Activated gamma-delta T cell treated with Interleukin-2 at 50 U/mL for 16 hours (primary cell): ENCODE results near the gene ATP2C1.
"Not testable (repeated sequence)": the region's sequence is repeated elsewhere in the genome, so short reads cannot be mapped to it uniquely, and the experiment has no call there.

Experiments
- DNase-seq: peaks from one replicate; pipeline ENCODE4 v3.0.0-alpha.2; 2020

The ATP2C1 gene

GRCh38 chr3:130893376-130894129, at the start of gene ATP2C1:
Gene ATP2C1, plus strand, starts transcription at chr3:130894084. Its CDS starts 686 bp downstream, at chr3:130894770.
- DNase-seq: peak; percentile 88

GRCh38 chr3:130844462-130844861, 49.4 kb upstream of the ATP2C1 start:
- no peak for DNase-seq

GRCh38 chr3:130846181-130846580, 47.7 kb upstream of the ATP2C1 start:
- DNase-seq: no peak

GRCh38 chr3:130849091-130849552, 44.8 kb upstream of the ATP2C1 start:
- DNase-seq: no peak

- no peak for DNase-seq
Observed at GRCh38 chr3:130850044-130850797, 43.7 kb upstream of the ATP2C1 start.

GRCh38 chr3:130850843-130851242, 43.0 kb upstream of the ATP2C1 start:
- no peak for DNase-seq

- DNase-seq: no peak
Observed at GRCh38 chr3:130851277-130851676, 42.6 kb upstream of the ATP2C1 start.

GRCh38 chr3:130853581-130853980, 40.3 kb upstream of the ATP2C1 start:
- no peak for DNase-seq

GRCh38 chr3:130854208-130854864, 39.5 kb upstream of the ATP2C1 start:
- DNase-seq: no peak

- DNase-seq: no peak
Observed at GRCh38 chr3:130857336-130858026, 36.4 kb upstream of the ATP2C1 start.

GRCh38 chr3:130862130-130862529, 31.8 kb upstream of the ATP2C1 start:
- DNase-seq: not testable (repeated sequence)

- DNase-seq: no peak
Observed at GRCh38 chr3:130865489-130865888, 28.4 kb upstream of the ATP2C1 start.

GRCh38 chr3:130866327-130866726, 27.6 kb upstream of the ATP2C1 start:
- DNase-seq: no peak

GRCh38 chr3:130870423-130870822, 23.5 kb upstream of the ATP2C1 start:
- DNase-seq: no peak

GRCh38 chr3:130876594-130876993, 17.3 kb upstream of the ATP2C1 start:
- DNase-seq: no peak

GRCh38 chr3:130878464-130878863, 15.4 kb upstream of the ATP2C1 start:
- no peak for DNase-seq

GRCh38 chr3:130889416-130889946, 4.4 kb upstream of the ATP2C1 start:
- DNase-seq: no peak

GRCh38 chr3:130892759-130893375, 1.0 kb upstream of the ATP2C1 start:
- DNase-seq: peak; percentile 65

GRCh38 chr3:130894130-130894985, 474 bp downstream of the ATP2C1 start:
- DNase-seq: peak; percentile 36

- DNase-seq: no peak
Observed at GRCh38 chr3:130894986-130895280, 1.0 kb downstream of the ATP2C1 start.

- DNase-seq: no peak
Observed at GRCh38 chr3:130895690-130896488, 2.0 kb downstream of the ATP2C1 start.
